GM12892 (cell line): ENCODE results near the gene RFC4.

Experiments
- DNase-seq: peaks from one replicate; pipeline ENCODE4 v3.0.0; 2011; ENCODE audit not compliant: insufficient read length
- FAIRE-seq: peaks from 2 replicates; lab custom pipeline; 2011; peaks lifted over from hg19 to GRCh38; lab: Jason Lieb, UNC
- POLR2A ChIP-seq: IDR thresholded peaks from 2 replicates; pipeline ENCODE4 v1.6.1; 2011; ENCODE audit warnings: low read depth, low read length, control low read depth
- POLR2AphosphoS5 ChIP-seq: IDR thresholded peaks from 2 replicates; pipeline ENCODE4 v1.6.1; 2011; ENCODE audit warnings: low read depth, low read length, control low read depth
- TAF1 ChIP-seq: IDR thresholded peaks from 2 replicates; pipeline ENCODE4 v1.6.1; 2011; ENCODE audit warnings: low read depth, mild to moderate bottlenecking, control low read depth, low read length, borderline replicate concordance

The RFC4 gene

GRCh38 chr3:186757214-186757613 is 49.1 kb downstream of the RFC4 start:
- DNase-seq (no peak), FAIRE-seq (no peak)
- no peak for TF ChIP-seq POLR2AphosphoS5
- no peak for TF ChIP-seq TAF1
- no peak for TF ChIP-seq POLR2A

- TF ChIP-seq TAF1 (no peak), POLR2A (no peak), POLR2AphosphoS5 (no peak)
- DNase-seq = no peak
- no peak for FAIRE-seq
Measured at GRCh38 chr3:186754871-186755270, 51.4 kb downstream of the RFC4 start.

GRCh38 chr3:186754006-186754405 is 52.3 kb downstream of the RFC4 start:
- FAIRE-seq (no peak), DNase-seq (no peak)
- TF ChIP-seq POLR2A (no peak), POLR2AphosphoS5 (no peak), TAF1 (no peak)

GRCh38 chr3:186751480-186751879 is 54.8 kb downstream of the RFC4 start:
- TF ChIP-seq POLR2AphosphoS5 (no peak), POLR2A (no peak), TAF1 (no peak)

GRCh38 chr3:186750316-186750715 is 56.0 kb downstream of the RFC4 start:
- TF ChIP-seq POLR2A (no peak), POLR2AphosphoS5 (no peak), TAF1 (no peak)
- DNase-seq (no peak), FAIRE-seq (no peak)

More at GRCh38 chr3:186751480-186751879, 54.8 kb downstream of the RFC4 start:
- no peak for FAIRE-seq
- no peak for DNase-seq

GRCh38 chr3:186746008-186746407 is 60.3 kb downstream of the RFC4 start:
- DNase-seq (no peak), FAIRE-seq (no peak)
- TF ChIP-seq POLR2AphosphoS5 (no peak), TAF1 (no peak), POLR2A (no peak)

- no peak for FAIRE-seq
- TF ChIP-seq POLR2A = no peak
- no peak for TF ChIP-seq TAF1
- TF ChIP-seq POLR2AphosphoS5 = no peak
Measured at GRCh38 chr3:186743666-186744065, 62.6 kb downstream of the RFC4 start.

GRCh38 chr3:186742618-186743380 is 63.5 kb downstream of the RFC4 start:
- TF ChIP-seq POLR2AphosphoS5 (no peak), POLR2A (no peak), TAF1 (no peak)
- FAIRE-seq (no peak), DNase-seq (no peak)

More at GRCh38 chr3:186743666-186744065, 62.6 kb downstream of the RFC4 start:
- DNase-seq = no peak
